Immature natural killer cell (primary cell): ENCODE results near the gene TTC21A. TPM values are rescaled to one million over a fixed set of nuclear protein-coding genes. Genes with fewer than 3 reads are reported as not detected.
A peak's percentile ranks its signal among the peaks of the same experiment; 100 is the strongest.
"Not testable (repeated sequence)": the region's sequence is repeated elsewhere in the genome, so short reads cannot be mapped to it uniquely, and the experiment has no call there.

ENCODE experiments used
- DNase-seq, 3 donors: peaks; one replicate each; pipeline ENCODE4 v3.0.0; 2022; ENCODE audit warnings: mixed read lengths in 1 of 3
- H3K27ac Mint-ChIP-seq, 6 donors: one replicate each; pipeline ENCODE4 v1.8.0; 2020; ENCODE audit warnings: mixed read lengths in 6 of 6, mild to moderate bottlenecking in 5 of 6, inconsistent platforms in 4 of 6, moderate library complexity in 3 of 6
- H3K27me3 Mint-ChIP-seq, 3 donors: one replicate each; pipeline ENCODE4 v1.8.0; 2020 to 2021; ENCODE audit warnings: low read depth in 3 of 3, mild to moderate bottlenecking in 3 of 3, mixed read lengths in 3 of 3, moderate library complexity in 3 of 3, inconsistent platforms in 1 of 3
- H3K36me3 Mint-ChIP-seq, 3 donors: one replicate each; pipeline ENCODE4 v1.8.0; 2020; ENCODE audit warnings: mixed read lengths in 3 of 3, inconsistent platforms in 2 of 3, mild to moderate bottlenecking in 2 of 3
- H3K4me1 Mint-ChIP-seq, 2 donors: one replicate each; pipeline ENCODE4 v1.8.0; 2020; ENCODE audit warnings: inconsistent platforms in 2 of 2, mild to moderate bottlenecking in 2 of 2, mixed read lengths in 2 of 2, moderate library complexity in 1 of 2
- H3K4me3 Mint-ChIP-seq, 5 donors: one replicate each; pipeline ENCODE4 v1.8.0; 2020; ENCODE audit warnings: mild to moderate bottlenecking in 5 of 5, mixed read lengths in 5 of 5, inconsistent platforms in 3 of 5, moderate library complexity in 3 of 5
- H3K9me3 Mint-ChIP-seq, 6 donors: one replicate each; pipeline ENCODE4 v1.8.0; 2020; ENCODE audit warnings: mild to moderate bottlenecking in 6 of 6, mixed read lengths in 6 of 6, inconsistent platforms in 4 of 6, moderate library complexity in 3 of 6
- polyA plus RNA-seq, 3 donors: library from polyadenylated mRNA; unstranded; fragments of 300-500 nt; fragmentation: Illumina TruSeq; gene quantifications; one replicate each; pipeline ENCODE4 v1.2.3, GENCODE V29; 2021

TTC21A gene, protein sequence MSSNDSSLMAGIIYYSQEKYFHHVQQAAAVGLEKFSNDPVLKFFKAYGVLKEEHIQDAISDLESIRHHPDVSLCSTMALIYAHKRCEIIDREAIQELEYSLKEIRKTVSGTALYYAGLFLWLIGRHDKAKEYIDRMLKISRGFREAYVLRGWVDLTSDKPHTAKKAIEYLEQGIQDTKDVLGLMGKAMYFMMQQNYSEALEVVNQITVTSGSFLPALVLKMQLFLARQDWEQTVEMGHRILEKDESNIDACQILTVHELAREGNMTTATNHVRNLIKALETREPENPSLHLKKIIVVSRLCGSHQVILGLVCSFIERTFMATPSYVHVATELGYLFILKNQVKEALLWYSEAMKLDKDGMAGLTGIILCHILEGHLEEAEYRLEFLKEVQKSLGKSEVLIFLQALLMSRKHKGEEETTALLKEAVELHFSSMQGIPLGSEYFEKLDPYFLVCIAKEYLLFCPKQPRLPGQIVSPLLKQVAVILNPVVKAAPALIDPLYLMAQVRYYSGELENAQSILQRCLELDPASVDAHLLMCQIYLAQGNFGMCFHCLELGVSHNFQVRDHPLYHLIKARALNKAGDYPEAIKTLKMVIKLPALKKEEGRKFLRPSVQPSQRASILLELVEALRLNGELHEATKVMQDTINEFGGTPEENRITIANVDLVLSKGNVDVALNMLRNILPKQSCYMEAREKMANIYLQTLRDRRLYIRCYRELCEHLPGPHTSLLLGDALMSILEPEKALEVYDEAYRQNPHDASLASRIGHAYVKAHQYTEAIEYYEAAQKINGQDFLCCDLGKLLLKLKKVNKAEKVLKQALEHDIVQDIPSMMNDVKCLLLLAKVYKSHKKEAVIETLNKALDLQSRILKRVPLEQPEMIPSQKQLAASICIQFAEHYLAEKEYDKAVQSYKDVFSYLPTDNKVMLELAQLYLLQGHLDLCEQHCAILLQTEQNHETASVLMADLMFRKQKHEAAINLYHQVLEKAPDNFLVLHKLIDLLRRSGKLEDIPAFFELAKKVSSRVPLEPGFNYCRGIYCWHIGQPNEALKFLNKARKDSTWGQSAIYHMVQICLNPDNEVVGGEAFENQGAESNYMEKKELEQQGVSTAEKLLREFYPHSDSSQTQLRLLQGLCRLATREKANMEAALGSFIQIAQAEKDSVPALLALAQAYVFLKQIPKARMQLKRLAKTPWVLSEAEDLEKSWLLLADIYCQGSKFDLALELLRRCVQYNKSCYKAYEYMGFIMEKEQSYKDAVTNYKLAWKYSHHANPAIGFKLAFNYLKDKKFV (N-terminal part only)
- under 1 TPM in 2 of 3 donors, not detected in 1; 0.39 to 0.45 TPM for polyA plus RNA-seq

DNA sequence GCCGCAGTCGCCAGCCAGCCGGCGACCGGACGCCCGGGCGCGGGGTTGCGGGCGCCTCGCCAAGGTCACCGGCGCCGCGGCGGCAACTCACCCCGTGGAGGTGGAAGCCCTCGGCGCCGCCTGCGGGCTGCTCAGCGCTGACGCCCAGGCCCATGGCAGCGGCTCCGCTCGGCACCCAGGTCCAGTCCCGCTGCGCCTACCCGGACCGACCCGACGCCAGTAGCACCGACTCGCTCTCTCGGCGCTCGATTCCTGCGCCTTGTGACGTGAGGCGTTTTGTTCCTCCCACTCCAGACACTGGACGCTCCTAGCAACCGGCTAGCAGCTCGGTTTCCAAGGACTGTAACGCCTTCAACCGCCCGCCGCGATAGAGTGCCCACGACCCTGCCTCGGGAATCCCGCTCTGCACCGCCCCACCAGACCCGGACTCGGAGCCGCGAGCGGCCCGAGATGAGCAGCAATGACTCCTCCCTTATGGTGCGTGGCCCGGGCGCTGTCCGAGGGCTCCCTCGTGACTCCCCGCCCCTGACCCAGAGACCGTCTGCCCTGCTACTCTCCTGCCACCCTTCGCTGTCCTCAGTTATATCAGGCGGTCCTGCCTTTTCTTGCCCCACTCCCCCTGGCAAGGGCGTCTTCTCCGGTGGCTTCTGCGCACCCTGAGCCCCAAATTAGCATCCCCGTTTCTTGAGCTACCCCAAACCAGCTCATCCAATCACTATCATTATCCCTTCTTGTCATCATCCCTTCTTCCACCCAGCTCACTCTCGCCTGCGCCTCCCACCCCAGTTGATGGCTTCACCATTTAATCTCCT lies at the start of gene TTC21A, which contains the start of gene GORASP1:
Gene TTC21A (plus strand): TSS at position 293 of the 812 bp plus-strand sequence. CDS start 158 bp downstream, at position 451.
Gene GORASP1 (minus strand): TSS at position 240 of the 812 bp plus-strand sequence. CDS start 86 bp downstream, at position 154.
- Mint-ChIP-seq H3K4me1 (peaks cover 32% of the 10 kb centered on the region in 2 donors), H3K9me3 (no peaks in the 10 kb centered on the region), H3K4me3 (peak within 1 kb of the TSS; percentile 89 to 93 (median 89)), H3K27me3 (peaks cover 12 to 24% (median 19%) of the 10 kb centered on the region in 3 donors), H3K36me3 (no peaks in the 10 kb centered on the region), H3K27ac (peak within 1 kb of the TSS; percentile 82 to 93 (median 86))
- peak; percentile 68 to 77 (median 75) for DNase-seq

DNA sequence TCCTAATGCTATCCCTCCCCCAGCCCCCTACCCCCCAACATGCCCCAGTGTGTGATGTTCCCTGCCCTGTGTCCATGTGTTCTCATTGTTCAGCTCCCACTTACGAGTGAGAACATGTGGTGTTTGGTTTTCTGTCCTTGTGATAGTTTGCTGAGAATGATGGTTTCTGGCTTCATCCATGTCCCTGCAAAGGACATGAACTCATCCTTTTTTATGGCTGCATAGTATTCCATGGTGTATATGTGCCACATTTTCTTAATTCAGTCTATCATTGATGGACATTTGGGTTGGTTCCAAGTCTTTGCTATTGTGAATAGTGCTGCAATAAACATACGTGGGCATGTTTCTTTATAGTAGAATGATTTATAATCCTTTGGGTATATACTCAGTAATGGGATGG lies 46.3 kb upstream of the TTC21A start:
- not testable (repeated sequence) for H3K27me3 Mint-ChIP-seq, H3K27ac Mint-ChIP-seq, H3K9me3 Mint-ChIP-seq, DNase-seq, H3K4me3 Mint-ChIP-seq
- H3K4me1 Mint-ChIP-seq: peaks cover 22 to 60% of the 10 kb centered on the region in 2 donors
- H3K36me3 Mint-ChIP-seq: peaks cover 0 to 13% (median 4%) of the 10 kb centered on the region in 3 donors

DNA sequence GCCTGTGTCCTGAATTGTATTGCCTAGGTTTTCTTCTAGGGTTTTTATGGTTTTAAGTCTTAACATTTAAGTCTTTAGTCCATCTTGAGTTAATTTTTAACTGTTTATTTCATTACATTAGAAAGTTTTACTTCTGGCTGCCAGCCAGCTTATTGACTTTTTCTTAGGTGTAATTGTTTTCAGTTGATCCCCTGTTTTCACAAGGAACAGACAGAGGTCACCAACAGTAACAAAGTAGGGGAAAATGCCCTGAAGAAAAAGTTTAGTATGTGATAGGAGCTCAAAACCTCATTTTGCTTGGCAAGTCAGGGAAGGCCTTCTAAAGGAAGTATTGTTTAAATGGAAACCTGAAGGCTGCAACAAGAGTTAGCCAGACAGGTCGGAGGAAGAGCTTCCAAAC lies 45.3 kb upstream of the TTC21A start:
- peaks cover 0 to 20% (median 12%) of the 10 kb centered on the region in 3 donors for H3K36me3 Mint-ChIP-seq
- H3K4me1 Mint-ChIP-seq: peaks cover 22 to 51% of the 10 kb centered on the region in 2 donors

DNA sequence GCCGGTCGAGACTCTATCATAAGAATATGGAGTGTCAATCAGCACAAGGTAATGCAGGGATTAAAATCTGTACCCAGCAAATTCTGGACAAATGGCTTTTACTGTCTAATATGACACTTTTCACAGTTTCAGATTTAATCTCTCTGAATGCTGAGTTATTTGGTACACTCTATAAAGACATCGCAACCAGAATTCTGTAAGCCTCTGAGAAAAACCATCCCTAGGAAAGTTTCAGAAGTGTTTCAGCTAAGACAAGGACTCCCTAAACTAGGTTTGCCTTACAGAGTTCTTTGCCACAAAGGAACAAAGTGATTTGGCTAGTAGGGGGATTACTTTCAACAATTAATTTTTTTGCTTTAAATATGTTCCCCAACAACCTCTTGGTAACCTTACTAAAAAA lies 44.3 kb upstream of the TTC21A start:
- H3K4me1 Mint-ChIP-seq: peaks cover 22 to 48% of the 10 kb centered on the region in 2 donors
- DNase-seq: no peak
- H3K4me3 Mint-ChIP-seq: no peak overlapping the region
- H3K27ac Mint-ChIP-seq: no peak overlapping the region
- no peaks in the 10 kb centered on the region for H3K9me3 Mint-ChIP-seq
- peaks cover 0 to 27% (median 18%) of the 10 kb centered on the region in 3 donors for H3K36me3 Mint-ChIP-seq
- H3K27me3 Mint-ChIP-seq: no peaks in the 10 kb centered on the region

More for the DNA sequence above, 45.3 kb upstream of the TTC21A start:
- H3K9me3 Mint-ChIP-seq: no peaks in the 10 kb centered on the region
- H3K27me3 Mint-ChIP-seq: no peaks in the 10 kb centered on the region
- no peak for DNase-seq
- no peak overlapping the region for H3K27ac Mint-ChIP-seq
- H3K4me3 Mint-ChIP-seq: no peak overlapping the region

DNA sequence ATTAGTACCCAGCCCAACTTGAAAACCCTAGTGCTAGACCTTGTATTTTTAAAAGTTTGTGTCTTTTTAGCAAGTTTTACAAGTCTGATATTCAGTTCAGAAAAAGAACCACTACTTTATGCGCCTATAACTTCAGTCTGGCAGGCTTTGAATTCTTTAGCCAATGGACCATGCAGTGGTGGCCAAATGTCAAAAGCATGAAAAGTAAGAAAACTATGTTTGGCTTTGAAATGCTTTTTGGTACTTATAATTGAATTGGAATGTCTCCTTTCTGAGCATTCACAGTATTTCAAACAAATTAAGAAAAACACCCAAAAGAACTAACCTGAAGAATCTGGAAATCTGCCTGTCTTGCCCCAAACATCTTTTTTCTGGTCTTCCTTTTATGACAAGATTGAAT lies 42.8 kb upstream of the TTC21A start:
- Mint-ChIP-seq H3K4me1 (peaks cover 19 to 33% of the 10 kb centered on the region in 2 donors), H3K9me3 (no peaks in the 10 kb centered on the region), H3K4me3 (no peak overlapping the region), H3K27me3 (no peaks in the 10 kb centered on the region), H3K36me3 (peaks cover 0 to 33% (median 18%) of the 10 kb centered on the region in 3 donors), H3K27ac (no peak overlapping the region)
- DNase-seq: no peak

DNA sequence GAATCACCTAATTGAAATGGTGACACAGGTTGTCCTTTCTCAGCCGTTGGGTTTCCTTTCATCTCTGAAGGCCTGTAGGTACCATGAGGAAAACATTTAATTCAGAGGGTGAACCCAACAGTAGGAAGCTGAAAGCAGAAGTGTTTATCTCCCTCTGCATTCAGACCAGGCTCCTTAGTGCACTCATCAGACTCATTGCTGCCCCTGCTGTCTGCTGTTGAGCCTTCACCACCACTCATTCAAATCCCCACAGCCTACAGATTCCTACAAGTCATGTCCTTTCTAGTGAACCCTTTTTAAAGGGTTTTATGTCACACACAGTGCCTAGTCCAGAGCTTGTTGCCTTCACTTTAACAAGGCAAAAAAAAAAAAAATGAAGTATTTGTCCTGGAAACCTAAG lies 42.3 kb upstream of the TTC21A start:
- no peak overlapping the region for H3K4me3 Mint-ChIP-seq
- H3K27ac Mint-ChIP-seq: peak overlapping the region in 2 of 6 donors; percentile 0 to 1
- H3K36me3 Mint-ChIP-seq: peaks cover 3 to 37% (median 21%) of the 10 kb centered on the region in 3 donors
- no peaks in the 10 kb centered on the region for H3K9me3 Mint-ChIP-seq
- no peak for DNase-seq
- H3K4me1 Mint-ChIP-seq: peaks cover 15 to 27% of the 10 kb centered on the region in 2 donors
- no peaks in the 10 kb centered on the region for H3K27me3 Mint-ChIP-seq

DNA sequence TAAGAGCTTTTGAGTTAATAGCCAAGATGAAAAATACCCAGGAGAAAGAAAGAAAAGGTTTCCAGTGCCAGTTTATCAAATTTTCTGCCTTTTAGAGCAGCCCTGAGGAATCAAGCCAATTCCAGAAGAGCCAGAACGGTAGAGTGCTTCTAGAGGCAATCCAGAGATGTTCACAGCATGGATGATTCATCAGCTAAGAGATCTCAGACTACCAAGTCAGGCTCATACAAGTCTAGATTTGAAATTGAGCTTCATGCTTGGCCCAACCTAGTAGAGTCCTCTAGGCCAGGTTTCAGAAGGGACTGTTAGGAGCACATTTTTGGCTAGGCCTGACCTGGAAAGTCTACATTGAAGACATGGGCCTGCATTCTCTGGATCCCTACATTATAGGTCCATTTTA lies 40.2 kb upstream of the TTC21A start:
- peak overlapping the region in 1 of 6 donors; percentile 55 for H3K27ac Mint-ChIP-seq
- no peaks in the 10 kb centered on the region for H3K27me3 Mint-ChIP-seq
- H3K4me3 Mint-ChIP-seq: no peak overlapping the region
- H3K4me1 Mint-ChIP-seq: peaks cover 7 to 12% of the 10 kb centered on the region in 2 donors
- peaks cover 17 to 49% (median 33%) of the 10 kb centered on the region in 3 donors for H3K36me3 Mint-ChIP-seq
- no peak for DNase-seq
- H3K9me3 Mint-ChIP-seq: no peaks in the 10 kb centered on the region

DNA sequence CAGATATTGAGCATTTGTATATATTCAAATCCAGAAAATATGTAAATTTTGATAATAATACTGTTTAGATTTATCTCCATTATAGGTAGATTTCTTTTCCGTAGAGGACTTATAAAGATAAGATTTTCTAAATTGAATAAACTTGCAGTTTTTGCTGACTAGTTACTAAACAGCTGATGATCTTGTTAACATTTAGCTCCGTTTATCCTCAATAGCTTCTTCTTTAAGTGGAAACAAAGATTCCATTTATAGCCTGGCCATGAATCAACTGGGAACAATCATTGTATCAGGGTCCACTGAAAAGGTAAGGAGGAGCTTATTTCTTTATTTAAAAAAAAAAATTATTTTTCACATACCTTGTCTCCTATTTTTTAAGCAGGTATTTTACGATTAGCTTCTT lies 38.9 kb upstream of the TTC21A start:
- H3K36me3 Mint-ChIP-seq: peaks cover 19 to 62% (median 46%) of the 10 kb centered on the region in 3 donors
- H3K9me3 Mint-ChIP-seq: no peaks in the 10 kb centered on the region
- H3K27me3 Mint-ChIP-seq: no peaks in the 10 kb centered on the region

DNA sequence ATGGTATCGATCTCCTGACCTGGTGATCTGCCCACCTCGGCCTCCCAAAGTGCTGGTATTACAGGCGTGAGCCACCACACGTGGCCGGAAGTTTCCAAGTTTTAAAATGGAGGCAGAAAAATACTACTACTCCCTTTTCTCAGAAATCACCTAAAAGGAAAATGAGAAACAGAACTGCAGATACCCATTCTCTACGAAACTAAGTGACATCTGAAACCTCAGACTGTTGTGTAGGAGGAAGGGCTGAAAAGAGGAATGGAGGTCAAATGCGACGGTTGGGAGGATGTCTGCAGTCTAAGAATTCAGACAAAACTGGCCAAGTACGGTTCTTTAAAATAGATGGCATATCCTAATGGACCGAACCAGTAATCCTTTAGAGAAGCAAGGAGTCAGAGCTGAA lies 31.6 kb upstream of the TTC21A start:
- no peak overlapping the region for H3K27ac Mint-ChIP-seq

More for the DNA sequence above, 38.9 kb upstream of the TTC21A start:
- H3K4me1 Mint-ChIP-seq: peaks cover 6 to 10% of the 10 kb centered on the region in 2 donors
- no peak overlapping the region for H3K4me3 Mint-ChIP-seq
- no peak overlapping the region for H3K27ac Mint-ChIP-seq
- no peak for DNase-seq

DNA sequence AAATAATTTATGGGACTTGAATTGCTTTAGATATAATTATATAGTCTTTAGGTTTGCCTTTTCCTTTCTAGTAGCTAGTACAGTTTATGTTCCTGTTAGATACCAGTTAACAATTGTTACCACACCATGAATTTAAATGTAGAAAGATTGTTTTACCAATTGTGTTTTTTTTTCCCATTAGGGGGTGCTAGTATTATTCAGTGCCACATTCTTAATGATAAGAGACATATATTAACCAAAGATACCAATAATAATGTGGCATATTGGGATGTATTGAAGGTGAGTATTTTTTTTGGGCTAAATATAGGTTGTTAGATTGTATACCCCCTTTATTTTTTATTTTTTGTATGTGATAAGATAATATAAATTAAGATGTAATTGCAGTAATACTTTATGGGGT lies 27.9 kb upstream of the TTC21A start:
- Mint-ChIP-seq H3K9me3 (no peaks in the 10 kb centered on the region), H3K27me3 (peaks cover 0 to 3% (median 0%) of the 10 kb centered on the region in 3 donors), H3K4me3 (no peak overlapping the region), H3K4me1 (peaks cover 0 to 1% of the 10 kb centered on the region in 2 donors), H3K27ac (no peak overlapping the region), H3K36me3 (peaks cover 45 to 50% (median 48%) of the 10 kb centered on the region in 3 donors)
- DNase-seq: no peak

More for the DNA sequence above, 31.6 kb upstream of the TTC21A start:
- no peaks in the 10 kb centered on the region for H3K27me3 Mint-ChIP-seq
- H3K4me3 Mint-ChIP-seq: no peak overlapping the region
- peaks cover 41 to 61% (median 54%) of the 10 kb centered on the region in 3 donors for H3K36me3 Mint-ChIP-seq
- no peak for DNase-seq
- H3K9me3 Mint-ChIP-seq: no peaks in the 10 kb centered on the region
- H3K4me1 Mint-ChIP-seq: peaks cover 0 to 1% of the 10 kb centered on the region in 2 donors

DNA sequence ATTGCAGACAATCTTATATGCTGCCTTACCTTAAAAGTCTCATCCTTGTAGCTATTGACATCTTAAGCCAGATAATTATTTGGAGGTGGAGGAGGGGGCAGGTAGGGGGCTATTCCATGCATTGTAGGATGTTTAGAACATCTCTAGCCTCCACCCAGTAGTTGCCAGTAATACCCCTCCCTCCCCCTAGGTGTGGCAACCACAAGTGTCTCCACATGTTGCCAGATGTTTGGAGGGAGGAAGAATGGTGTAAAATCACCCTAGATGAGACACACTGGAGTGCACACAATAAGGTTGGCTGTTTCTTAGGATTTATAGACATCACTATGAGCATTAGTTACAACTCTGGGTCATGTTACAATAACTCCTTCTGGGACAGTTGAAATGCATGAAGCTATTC lies 27.5 kb upstream of the TTC21A start:
- H3K27ac Mint-ChIP-seq: no peak overlapping the region
- H3K36me3 Mint-ChIP-seq: peaks cover 42 to 48% (median 43%) of the 10 kb centered on the region in 3 donors
- H3K4me1 Mint-ChIP-seq: peaks cover 0 to 1% of the 10 kb centered on the region in 2 donors
- no peaks in the 10 kb centered on the region for H3K9me3 Mint-ChIP-seq
- no peak for DNase-seq
- peaks cover 0 to 3% (median 0%) of the 10 kb centered on the region in 3 donors for H3K27me3 Mint-ChIP-seq
- H3K4me3 Mint-ChIP-seq: no peak overlapping the region

DNA sequence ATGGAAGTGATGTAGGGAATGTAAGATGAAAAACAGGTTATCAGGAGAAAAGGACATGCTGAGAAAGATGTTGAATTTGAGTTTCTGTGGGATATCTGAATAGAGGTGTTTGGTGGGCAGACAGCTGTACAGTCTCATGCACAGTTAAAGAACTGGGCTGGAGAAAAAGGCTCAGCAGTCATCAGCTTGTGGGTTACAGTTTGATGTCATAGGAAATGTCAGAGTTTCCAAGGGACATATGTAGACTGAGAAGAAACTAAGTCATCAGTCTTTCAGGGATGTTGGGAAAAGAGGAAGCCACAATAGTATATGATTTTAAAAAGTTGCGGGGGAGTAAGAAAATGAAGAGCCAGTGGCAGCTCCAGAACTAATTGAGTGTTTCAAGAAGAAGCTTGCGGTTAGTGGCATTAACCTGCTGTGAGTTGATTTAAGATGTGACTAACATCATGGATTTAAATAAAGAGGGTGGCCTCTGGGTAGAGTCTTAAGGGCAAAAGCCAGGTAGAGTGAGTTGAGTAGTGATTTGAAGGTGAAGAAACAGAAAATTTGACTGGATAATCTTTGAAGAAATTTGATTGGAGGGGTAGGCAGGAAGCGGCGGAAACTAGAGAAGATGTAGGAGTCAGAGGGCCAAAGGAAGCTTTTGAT lies 24.7 kb upstream of the TTC21A start:
- no peak for DNase-seq
- Mint-ChIP-seq H3K27me3 (peaks cover 0 to 3% (median 2%) of the 10 kb centered on the region in 3 donors), H3K36me3 (peaks cover 36 to 44% (median 36%) of the 10 kb centered on the region in 3 donors), H3K4me1 (peaks cover 0 to 1% of the 10 kb centered on the region in 2 donors), H3K9me3 (no peaks in the 10 kb centered on the region), H3K27ac (peak overlapping the region in 1 of 6 donors; percentile 5), H3K4me3 (no peak overlapping the region)
